Osteocyte (in vitro differentiated cells): Measurements from ENCODE around the gene MX1. TPM values are rescaled to one million over a fixed set of nuclear protein-coding genes. Genes with fewer than 3 reads are reported as not detected.

ENCODE experiments used
- DNase-seq: peaks from one replicate; pipeline ENCODE4 v3.0.0; 2021; ENCODE audit warnings: mixed read lengths; ENCODE audit not compliant: unreplicated experiment; ENCODE audit errors: extremely low spot score
- H3K27ac Mint-ChIP-seq: one replicate; pipeline ENCODE4 v1.8.0; 2021; ENCODE audit warnings: mild to moderate bottlenecking, mixed read lengths; ENCODE audit not compliant: unreplicated experiment
- H3K27me3 Mint-ChIP-seq: one replicate; pipeline ENCODE4 v1.8.0; 2021; ENCODE audit warnings: mixed read lengths; ENCODE audit not compliant: unreplicated experiment
- H3K36me3 Mint-ChIP-seq: one replicate; pipeline ENCODE4 v1.8.0; 2021; ENCODE audit warnings: mixed read lengths; ENCODE audit not compliant: unreplicated experiment
- H3K4me1 Mint-ChIP-seq: one replicate; pipeline ENCODE4 v1.8.0; 2021; ENCODE audit warnings: mixed read lengths; ENCODE audit not compliant: unreplicated experiment
- H3K4me3 Mint-ChIP-seq: one replicate; pipeline ENCODE4 v1.8.0; 2021; ENCODE audit warnings: mild to moderate bottlenecking, moderate library complexity, mixed read lengths; ENCODE audit not compliant: unreplicated experiment
- H3K9me3 Mint-ChIP-seq: one replicate; pipeline ENCODE4 v1.8.0; 2021; ENCODE audit warnings: mixed read lengths; ENCODE audit not compliant: unreplicated experiment
- long read RNA-seq: library from polyadenylated mRNA; unstranded; transcript quantifications from one replicate; pipeline ENCODE4 v2.0.0, GENCODE V29; 2021
- total RNA-seq: library from RNA; stranded (reverse); gene quantifications from 2 replicates; pipeline ENCODE4 v1.2.1, GENCODE V29; 2021
- TF ChIP-seq, protein P1 (sequence below): fragments of 200-600 bp; sonication (generic); IDR thresholded peaks from 2 replicates; pipeline ENCODE4 v1.5.0; 2021; ENCODE audit warnings: antibody characterized with exemption, mild to moderate bottlenecking, moderate library complexity

The MX1 gene, protein sequence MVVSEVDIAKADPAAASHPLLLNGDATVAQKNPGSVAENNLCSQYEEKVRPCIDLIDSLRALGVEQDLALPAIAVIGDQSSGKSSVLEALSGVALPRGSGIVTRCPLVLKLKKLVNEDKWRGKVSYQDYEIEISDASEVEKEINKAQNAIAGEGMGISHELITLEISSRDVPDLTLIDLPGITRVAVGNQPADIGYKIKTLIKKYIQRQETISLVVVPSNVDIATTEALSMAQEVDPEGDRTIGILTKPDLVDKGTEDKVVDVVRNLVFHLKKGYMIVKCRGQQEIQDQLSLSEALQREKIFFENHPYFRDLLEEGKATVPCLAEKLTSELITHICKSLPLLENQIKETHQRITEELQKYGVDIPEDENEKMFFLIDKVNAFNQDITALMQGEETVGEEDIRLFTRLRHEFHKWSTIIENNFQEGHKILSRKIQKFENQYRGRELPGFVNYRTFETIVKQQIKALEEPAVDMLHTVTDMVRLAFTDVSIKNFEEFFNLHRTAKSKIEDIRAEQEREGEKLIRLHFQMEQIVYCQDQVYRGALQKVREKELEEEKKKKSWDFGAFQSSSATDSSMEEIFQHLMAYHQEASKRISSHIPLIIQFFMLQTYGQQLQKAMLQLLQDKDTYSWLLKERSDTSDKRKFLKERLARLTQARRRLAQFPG
- 4.0 and 5.0 TPM in 2 replicates for total RNA-seq
- long read RNA-seq, transcript MX1-202 (17 exons, 2,850 nt) = major isoform, 16 of 36 reads
- long read RNA-seq, partial matches to known transcripts = 3 of 36 reads
- long read RNA-seq, other reads (novel, unspliced or antisense) = 13 of 36 reads

DNA sequence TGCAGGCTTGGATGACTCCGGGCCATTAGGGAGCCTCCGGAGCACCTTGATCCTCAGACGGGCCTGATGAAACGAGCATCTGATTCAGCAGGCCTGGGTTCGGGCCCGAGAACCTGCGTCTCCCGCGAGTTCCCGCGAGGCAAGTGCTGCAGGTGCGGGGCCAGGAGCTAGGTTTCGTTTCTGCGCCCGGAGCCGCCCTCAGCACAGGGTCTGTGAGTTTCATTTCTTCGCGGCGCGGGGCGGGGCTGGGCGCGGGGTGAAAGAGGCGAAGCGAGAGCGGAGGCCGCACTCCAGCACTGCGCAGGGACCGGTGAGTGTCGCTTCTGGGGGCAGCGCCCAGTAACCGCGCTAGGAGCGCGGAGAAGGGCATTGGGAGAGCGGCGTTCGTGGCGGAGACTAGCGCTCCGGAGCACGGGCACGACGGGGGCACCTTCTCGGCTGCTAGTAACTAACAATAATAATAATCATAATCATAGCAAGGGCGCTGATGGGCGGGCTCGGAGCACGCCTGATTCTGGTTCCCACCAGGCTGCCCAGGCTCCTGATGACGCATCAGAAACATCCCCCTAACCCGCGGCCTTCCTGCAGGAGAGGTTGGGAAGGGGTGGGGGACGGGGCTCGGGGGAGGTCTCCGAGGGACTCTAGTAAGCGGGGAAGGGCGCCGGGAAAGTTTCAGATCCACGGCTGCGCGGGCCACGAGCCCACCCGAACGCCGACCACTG lies at the start of gene MX1:
MX1 (plus strand) TSS at position 286 of the 722 bp plus-strand sequence. CDS start 5,832 bp downstream, outside the sequence.
- Mint-ChIP-seq H3K4me3 (peak within 1 kb of the TSS; percentile 70), H3K4me1 (peaks cover 8% of the 10 kb centered on the region), H3K9me3 (no peaks in the 10 kb centered on the region), H3K36me3 (no peaks in the 10 kb centered on the region), H3K27me3 (peaks cover 5% of the 10 kb centered on the region), H3K27ac (no peak within 1 kb of the TSS)
- TF ChIP-seq, protein P1, sequence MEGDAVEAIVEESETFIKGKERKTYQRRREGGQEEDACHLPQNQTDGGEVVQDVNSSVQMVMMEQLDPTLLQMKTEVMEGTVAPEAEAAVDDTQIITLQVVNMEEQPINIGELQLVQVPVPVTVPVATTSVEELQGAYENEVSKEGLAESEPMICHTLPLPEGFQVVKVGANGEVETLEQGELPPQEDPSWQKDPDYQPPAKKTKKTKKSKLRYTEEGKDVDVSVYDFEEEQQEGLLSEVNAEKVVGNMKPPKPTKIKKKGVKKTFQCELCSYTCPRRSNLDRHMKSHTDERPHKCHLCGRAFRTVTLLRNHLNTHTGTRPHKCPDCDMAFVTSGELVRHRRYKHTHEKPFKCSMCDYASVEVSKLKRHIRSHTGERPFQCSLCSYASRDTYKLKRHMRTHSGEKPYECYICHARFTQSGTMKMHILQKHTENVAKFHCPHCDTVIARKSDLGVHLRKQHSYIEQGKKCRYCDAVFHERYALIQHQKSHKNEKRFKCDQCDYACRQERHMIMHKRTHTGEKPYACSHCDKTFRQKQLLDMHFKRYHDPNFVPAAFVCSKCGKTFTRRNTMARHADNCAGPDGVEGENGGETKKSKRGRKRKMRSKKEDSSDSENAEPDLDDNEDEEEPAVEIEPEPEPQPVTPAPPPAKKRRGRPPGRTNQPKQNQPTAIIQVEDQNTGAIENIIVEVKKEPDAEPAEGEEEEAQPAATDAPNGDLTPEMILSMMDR = no peak
- peak; percentile 84 for DNase-seq

DNA sequence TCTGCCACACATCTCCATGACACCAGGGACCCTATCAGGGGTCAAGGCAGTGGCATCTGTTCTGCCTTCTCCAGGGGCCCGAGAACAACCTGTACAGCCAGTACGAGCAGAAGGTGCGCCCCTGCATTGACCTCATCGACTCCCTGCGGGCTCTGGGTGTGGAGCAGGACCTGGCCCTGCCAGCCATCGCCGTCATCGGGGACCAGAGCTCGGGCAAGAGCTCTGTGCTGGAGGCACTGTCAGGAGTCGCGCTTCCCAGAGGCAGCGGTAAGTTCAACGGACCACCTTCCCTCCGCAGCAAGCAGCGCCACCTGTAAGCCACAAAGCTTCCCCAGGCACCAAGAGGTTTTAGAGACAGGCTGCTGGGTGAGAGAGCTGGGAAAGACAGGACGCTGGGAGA lies 48.3 kb upstream of the MX1 start:
- no peaks in the 10 kb centered on the region for H3K36me3 Mint-ChIP-seq
- H3K27ac Mint-ChIP-seq = no peak overlapping the region
- no peaks in the 10 kb centered on the region for H3K9me3 Mint-ChIP-seq
- no peaks in the 10 kb centered on the region for H3K27me3 Mint-ChIP-seq
- DNase-seq = no peak
- TF ChIP-seq, protein P1 = no peak
- no peaks in the 10 kb centered on the region for H3K4me1 Mint-ChIP-seq
- H3K4me3 Mint-ChIP-seq = no peak overlapping the region

DNA sequence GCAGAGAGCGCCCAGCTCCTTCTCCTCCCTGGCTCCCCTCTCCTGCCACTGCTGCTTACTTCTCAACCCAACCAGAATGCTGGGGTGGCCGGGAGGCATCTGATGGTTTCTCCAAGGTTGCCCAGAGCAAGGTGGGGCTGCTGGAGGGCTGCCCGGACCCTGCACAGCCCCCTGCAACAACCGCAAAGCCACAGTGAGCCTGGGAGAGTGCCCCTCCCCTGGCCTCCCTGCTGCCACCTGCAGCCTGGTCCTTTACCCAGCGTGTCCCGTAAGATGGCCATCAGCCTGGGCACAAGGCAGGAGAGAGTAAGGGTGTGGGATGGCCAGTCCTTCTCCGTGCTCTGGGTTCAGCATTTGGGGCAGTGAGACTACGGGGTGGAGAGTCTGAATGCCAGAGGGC lies 47.2 kb upstream of the MX1 start:
- DNase-seq = no peak
- no peaks in the 10 kb centered on the region for H3K36me3 Mint-ChIP-seq
- no peaks in the 10 kb centered on the region for H3K9me3 Mint-ChIP-seq
- no peak overlapping the region for H3K4me3 Mint-ChIP-seq
- no peak overlapping the region for H3K27ac Mint-ChIP-seq
- no peaks in the 10 kb centered on the region for H3K27me3 Mint-ChIP-seq
- no peaks in the 10 kb centered on the region for H3K4me1 Mint-ChIP-seq
- TF ChIP-seq, protein P1 = no peak

DNA sequence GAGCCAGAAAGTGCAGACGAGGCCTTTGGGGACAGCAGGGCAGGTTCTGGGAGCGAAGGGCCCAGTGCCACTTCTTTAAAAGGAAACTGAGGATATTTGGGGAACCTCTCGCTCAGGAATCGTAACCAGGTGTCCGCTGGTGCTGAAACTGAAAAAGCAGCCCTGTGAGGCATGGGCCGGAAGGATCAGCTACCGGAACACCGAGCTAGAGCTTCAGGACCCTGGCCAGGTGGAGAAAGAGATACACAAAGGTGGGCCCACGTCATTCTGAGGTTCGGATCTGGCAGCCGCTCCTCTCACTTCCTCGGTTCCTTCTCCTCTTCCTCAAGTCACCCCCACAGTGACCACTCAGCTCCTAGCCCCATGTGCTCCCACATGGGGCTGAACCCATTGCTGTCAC lies 46.1 kb upstream of the MX1 start:
- no peak overlapping the region for H3K27ac Mint-ChIP-seq
- H3K4me3 Mint-ChIP-seq = no peak overlapping the region
- no peak for DNase-seq
- no peaks in the 10 kb centered on the region for H3K4me1 Mint-ChIP-seq
- no peaks in the 10 kb centered on the region for H3K9me3 Mint-ChIP-seq
- no peaks in the 10 kb centered on the region for H3K36me3 Mint-ChIP-seq
- TF ChIP-seq, protein P1 = no peak
- no peaks in the 10 kb centered on the region for H3K27me3 Mint-ChIP-seq
